ENCODE results near the gene KRT85. TPM values are rescaled to one million over a fixed set of nuclear protein-coding genes. Genes with fewer than 3 reads are reported as not detected.
A peak's percentile ranks its signal among the peaks of the same experiment; 100 is the strongest.

KRT85 gene
- total and polyA plus RNA-seq, 8 donors, result not detected

DNA sequence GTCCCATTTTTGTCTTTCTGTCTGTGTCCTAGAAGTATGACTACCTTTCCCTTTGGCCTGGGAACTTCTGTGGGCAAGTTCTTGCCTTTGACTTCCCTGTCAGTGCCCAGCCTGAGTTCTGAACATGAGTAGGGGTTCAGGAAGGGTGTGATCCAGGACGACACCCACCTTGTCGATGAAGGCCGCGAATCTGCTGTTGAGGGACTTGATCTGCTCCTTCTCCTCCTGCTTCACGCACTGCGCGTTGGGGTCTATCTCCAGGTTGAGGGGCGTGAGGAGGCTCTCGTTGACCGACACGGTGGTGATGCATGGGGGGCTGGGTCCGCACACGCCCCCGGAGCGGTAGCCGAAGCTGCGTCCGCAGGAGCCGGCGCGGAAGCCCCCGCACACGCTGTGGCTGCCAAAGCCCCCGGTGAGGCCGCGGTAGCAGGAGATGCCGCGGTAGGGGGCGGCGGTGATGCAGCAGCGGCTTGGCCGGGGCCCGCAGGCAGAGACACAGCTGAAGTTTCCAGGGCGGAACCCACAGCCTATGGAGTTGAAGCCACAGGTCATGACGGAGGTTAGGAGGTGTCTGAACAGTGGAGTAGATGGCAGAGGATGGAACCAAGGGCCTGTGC, 46.4 kb downstream of the KRT85 start, which contains the start of gene KRT83:
Gene KRT83, minus strand, starts transcription at position 615 of the 617 bp plus-strand sequence. Its CDS starts 63 bp downstream, at position 552.
- H3K27ac ChIP-seq, result no peak within 1 kb of the TSS
- TF ChIP-seq, protein P1, sequence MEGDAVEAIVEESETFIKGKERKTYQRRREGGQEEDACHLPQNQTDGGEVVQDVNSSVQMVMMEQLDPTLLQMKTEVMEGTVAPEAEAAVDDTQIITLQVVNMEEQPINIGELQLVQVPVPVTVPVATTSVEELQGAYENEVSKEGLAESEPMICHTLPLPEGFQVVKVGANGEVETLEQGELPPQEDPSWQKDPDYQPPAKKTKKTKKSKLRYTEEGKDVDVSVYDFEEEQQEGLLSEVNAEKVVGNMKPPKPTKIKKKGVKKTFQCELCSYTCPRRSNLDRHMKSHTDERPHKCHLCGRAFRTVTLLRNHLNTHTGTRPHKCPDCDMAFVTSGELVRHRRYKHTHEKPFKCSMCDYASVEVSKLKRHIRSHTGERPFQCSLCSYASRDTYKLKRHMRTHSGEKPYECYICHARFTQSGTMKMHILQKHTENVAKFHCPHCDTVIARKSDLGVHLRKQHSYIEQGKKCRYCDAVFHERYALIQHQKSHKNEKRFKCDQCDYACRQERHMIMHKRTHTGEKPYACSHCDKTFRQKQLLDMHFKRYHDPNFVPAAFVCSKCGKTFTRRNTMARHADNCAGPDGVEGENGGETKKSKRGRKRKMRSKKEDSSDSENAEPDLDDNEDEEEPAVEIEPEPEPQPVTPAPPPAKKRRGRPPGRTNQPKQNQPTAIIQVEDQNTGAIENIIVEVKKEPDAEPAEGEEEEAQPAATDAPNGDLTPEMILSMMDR (IDR thresholded peaks at IDR 0.05), result no peak
- H3K9me3 ChIP-seq, result no peaks in the 10 kb centered on the region
- WGBS, 2 donors, result 68 to 72% methylated on average over 30 to 35 of the region's 35 CpGs
- no peak for FAIRE-seq
- H3K4me3 ChIP-seq, result no peak within 1 kb of the TSS
- no peak for DNase-seq
- H3K4me1 ChIP-seq, result no peaks in the 10 kb centered on the region
- no peak for ATAC-seq
- H3K36me3 ChIP-seq, result no peaks in the 10 kb centered on the region
- intact Hi-C loops (cut with DNase I), result loop anchor here in 1 of 3 donors (5.0 kb wide), 1 partner anchor 164 kb away; no protein-coding TSS in a partner anchor
- no peaks in the 10 kb centered on the region for H3K27me3 ChIP-seq

DNA sequence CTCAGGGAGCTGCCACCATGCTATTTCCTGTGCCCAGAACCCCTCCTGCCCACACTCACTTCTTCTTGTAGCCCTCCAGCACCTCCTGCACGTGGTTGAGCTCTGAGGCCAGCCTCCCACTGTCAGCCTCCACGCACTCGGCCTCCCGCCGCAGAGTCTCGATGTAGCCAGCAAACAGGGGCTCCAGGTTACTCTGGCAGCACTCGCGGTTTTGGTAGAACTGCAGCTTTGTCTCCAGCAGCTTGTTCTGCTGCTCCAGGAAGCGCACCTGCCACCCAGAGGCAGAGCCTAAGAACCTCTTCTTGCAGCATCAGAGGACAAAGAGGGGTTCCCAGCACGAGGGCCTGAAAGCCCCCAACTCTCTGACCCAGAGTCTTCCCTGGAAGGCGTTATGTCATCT, 48.2 kb downstream of the KRT85 start:
- intact Hi-C loops (cut with DNase I), result no loop called here
- peak in 2 of 4 donors; percentile 34 to 47 for ATAC-seq
- 59 to 61% methylated on average over 11 of the region's 11 CpGs for WGBS, 2 donors

DNA sequence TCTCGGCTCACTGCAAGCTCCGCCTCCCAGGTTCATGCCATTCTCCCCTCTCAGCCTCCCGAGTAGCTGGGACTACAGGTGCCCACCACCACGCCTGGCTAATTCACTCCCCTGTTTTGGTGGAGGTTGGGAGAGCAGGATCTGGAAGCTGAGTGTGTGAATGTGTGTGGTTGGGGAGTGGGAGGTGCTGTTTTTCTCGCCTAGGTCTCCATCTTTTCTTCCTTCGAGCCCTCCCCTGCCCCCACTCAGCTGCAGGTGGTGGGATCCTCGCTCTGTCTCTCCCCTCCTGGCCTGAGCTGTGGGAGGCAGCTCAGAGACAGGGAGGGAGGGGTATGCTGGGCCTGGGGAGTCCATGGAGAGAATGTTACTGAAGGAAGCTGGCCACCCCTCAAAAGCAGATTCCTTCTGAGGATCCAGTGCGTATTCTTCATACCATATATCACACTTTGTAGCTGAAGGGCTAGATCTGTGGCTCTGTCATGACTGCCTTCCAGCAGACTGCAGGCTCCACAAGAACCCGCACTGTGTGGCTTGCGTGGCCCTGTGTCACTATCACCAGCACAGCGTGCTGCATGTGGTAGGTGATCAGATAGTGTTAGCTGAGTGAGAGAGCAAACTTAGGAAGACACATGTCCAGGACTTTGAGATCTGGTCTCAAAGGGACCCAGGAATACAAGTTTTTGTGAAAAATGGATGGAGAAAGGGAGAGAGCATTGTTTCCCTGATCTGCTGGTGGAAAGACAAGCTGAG, 48.9 kb downstream of the KRT85 start:
- no peaks in the 10 kb centered on the region for H3K27me3 ChIP-seq
- H3K9me3 ChIP-seq, result no peaks in the 10 kb centered on the region
- FAIRE-seq (no peak), ATAC-seq (no peak), DNase-seq (no peak)
- TF ChIP-seq, protein P1 (IDR thresholded peaks at IDR 0.05), result no peak
- H3K4me1 ChIP-seq, result no peaks in the 10 kb centered on the region
- intact Hi-C loops (cut with DNase I), result no loop called here
- no peak overlapping the region for H3K27ac ChIP-seq
- WGBS, 2 donors, result 84% methylated on average over 11 of the region's 11 CpGs
- no peaks in the 10 kb centered on the region for H3K36me3 ChIP-seq
- H3K4me3 ChIP-seq, result no peak overlapping the region

More for the DNA sequence above, 48.2 kb downstream of the KRT85 start:
- TF ChIP-seq, protein P1 (IDR thresholded peaks at IDR 0.05), result no peak
- no peak overlapping the region for H3K27ac ChIP-seq
- H3K27me3 ChIP-seq, result no peaks in the 10 kb centered on the region
- H3K4me1 ChIP-seq, result no peaks in the 10 kb centered on the region
- no peaks in the 10 kb centered on the region for H3K36me3 ChIP-seq
- FAIRE-seq (no peak), DNase-seq (no peak)
- no peak overlapping the region for H3K4me3 ChIP-seq
- no peaks in the 10 kb centered on the region for H3K9me3 ChIP-seq

DNA sequence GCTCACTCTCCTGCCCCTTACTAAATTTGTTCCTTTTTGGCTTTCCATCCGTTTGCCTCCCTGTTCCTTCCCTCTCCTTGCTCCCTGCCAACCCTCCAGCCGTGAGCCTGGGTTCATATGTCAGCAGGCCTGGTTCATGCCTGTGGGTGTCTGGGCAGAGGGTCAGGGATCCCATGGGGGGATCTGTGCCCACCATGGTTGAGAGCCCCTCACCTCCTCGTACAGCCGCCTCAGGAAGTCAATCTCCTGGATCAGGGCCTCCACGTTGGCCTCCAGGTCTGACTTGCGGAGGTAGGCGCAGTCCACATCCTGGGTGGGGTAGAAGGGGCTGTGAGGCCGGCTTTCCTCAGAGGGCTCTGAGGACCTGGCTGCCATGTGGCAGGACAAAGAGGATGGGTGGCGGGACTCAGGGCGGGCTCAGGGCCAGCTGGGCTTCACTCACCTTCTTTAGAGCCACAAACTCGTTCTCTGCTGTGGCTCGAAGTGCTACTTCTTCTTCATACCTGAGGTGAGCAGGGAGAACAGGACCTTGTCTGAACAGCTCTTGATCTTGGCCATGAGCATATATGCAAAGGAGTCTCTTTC, 49.7 kb downstream of the KRT85 start:
- no peaks in the 10 kb centered on the region for H3K9me3 ChIP-seq
- 75 to 87% methylated on average over 12 of the region's 12 CpGs for WGBS, 2 donors
- intact Hi-C loops (cut with DNase I), result no loop called here
- FAIRE-seq (no peak), ATAC-seq (no peak), DNase-seq (no peak)
- H3K27ac ChIP-seq, result no peak overlapping the region
- H3K4me1 ChIP-seq, result no peaks in the 10 kb centered on the region
- TF ChIP-seq, protein P1 (IDR thresholded peaks at IDR 0.05), result no peak
- no peak overlapping the region for H3K4me3 ChIP-seq
- H3K27me3 ChIP-seq, result no peaks in the 10 kb centered on the region
- no peaks in the 10 kb centered on the region for H3K36me3 ChIP-seq

Measured in pancreas (tissue), 10 donors.